ENCODE data around the gene AKAP10.
A peak's percentile ranks its signal among the peaks of the same experiment; 100 is the strongest.
"Not testable (repeated sequence)": the region's sequence is repeated elsewhere in the genome, so short reads cannot be mapped to it uniquely, and the experiment has no call there.

AKAP10 gene

DNA sequence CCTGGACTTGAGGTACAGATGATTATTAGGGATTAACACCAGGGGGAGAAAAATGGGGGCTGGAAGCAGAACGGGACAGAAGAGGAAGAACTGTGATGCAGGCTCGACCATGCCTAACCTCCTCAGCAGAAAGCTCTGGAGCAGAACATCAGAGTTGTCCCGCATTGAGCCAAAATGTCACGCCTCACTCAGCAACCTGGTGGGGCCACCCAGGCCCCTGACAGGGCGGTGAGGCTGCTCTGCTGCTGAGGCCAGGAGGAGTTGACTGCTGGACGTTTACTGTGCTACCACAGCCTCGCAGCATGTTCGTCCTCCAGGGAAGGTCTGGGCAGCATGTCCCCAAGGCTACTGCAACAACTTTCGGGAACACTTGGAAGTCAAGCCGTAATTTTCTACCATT lies 103.4 kb downstream of the AKAP10 start:
- TF ChIP-seq, protein P1, sequence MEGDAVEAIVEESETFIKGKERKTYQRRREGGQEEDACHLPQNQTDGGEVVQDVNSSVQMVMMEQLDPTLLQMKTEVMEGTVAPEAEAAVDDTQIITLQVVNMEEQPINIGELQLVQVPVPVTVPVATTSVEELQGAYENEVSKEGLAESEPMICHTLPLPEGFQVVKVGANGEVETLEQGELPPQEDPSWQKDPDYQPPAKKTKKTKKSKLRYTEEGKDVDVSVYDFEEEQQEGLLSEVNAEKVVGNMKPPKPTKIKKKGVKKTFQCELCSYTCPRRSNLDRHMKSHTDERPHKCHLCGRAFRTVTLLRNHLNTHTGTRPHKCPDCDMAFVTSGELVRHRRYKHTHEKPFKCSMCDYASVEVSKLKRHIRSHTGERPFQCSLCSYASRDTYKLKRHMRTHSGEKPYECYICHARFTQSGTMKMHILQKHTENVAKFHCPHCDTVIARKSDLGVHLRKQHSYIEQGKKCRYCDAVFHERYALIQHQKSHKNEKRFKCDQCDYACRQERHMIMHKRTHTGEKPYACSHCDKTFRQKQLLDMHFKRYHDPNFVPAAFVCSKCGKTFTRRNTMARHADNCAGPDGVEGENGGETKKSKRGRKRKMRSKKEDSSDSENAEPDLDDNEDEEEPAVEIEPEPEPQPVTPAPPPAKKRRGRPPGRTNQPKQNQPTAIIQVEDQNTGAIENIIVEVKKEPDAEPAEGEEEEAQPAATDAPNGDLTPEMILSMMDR (conservative IDR thresholded peaks at IDR 0.05): no peak
- no peak overlapping the region for H3K27ac ChIP-seq

DNA sequence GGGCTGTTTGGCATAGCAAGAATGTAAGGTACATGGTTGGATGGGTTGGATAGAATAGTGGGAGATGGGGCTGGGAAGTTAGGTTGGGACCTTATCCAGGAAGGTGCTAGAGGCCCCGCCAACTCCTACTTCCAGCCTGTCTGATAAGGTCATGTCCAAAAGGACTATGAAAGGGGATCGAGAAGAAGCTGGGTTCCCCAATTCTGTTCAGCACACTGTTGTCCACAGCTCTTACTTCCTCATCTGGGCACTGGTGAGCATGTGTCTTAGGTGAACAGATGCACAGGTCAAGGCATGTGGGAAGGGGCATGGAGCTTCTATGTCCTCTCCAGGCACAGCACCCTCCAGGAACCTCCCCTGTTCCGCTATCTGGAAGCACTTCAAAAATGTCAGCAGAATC lies 104.3 kb downstream of the AKAP10 start:
- H3K27ac ChIP-seq: no peak overlapping the region
- TF ChIP-seq, protein P1 (conservative IDR thresholded peaks at IDR 0.05): no peak

DNA sequence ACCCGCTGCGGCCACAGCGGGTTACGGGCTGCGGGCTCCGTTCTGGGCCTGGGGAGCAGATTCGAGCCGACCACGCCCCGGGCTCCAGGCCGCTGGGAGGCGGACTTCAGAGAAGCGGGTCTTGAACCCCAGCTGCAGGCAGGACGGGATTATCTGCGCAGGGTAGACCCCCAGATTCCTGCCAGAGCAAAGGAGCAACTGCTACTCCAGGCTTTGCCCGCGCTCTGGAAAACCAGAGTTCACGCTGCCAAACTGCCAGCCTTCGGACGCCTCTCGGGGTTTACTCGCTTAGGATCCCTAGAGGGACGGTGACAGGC lies 109.6 kb downstream of the AKAP10 start:
- H3K27ac ChIP-seq: peak overlapping the region; percentile 87
- TF ChIP-seq, protein P1 (conservative IDR thresholded peaks at IDR 0.05): no peak

DNA sequence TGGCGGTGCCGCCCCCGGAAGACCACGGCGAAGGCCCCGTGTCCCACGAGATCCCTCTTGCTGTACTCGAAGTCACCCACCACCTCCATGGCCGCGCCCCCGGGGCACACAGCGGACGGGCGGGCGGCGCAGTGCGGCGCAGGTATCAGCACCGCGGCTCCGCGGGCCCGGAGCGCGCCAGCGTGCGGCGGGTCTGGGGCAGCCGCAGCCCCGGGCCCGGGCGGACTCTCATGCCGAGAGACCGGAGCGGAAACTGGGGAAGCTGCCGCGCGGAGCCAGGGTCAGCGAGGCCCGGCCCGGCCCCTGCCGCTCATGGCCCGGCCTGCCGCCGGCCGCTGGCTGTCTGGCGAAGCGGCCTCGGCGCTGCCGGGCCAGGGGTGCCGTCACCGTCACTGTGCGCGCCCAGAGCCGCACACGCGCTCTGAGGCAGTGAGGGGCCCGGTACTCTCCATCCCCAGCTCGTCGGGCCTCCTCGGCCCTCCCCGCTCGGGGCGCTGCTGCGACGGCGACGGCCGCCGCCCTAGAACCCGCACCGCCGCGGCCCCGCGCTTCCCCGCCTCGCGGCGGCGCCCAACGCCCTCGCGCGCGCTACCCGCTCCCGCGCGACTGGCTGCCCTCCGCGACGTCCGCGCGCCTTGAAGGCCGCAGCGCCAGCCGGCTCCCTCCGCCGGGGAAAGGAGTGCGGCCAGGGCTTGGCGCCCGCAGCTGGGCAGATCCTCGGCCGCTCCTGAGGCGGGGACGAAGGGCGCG lies 110.1 kb downstream of the AKAP10 start, which contains the start of gene ULK2:
Gene ULK2, minus strand, starts transcription at position 608 of the 750 bp plus-strand sequence. Its CDS starts 519 bp downstream, at position 89.
- TF ChIP-seq, protein P1 (conservative IDR thresholded peaks at IDR 0.05): peak; percentile 44
- peak within 1 kb of the TSS; percentile 87 for H3K27ac ChIP-seq

DNA sequence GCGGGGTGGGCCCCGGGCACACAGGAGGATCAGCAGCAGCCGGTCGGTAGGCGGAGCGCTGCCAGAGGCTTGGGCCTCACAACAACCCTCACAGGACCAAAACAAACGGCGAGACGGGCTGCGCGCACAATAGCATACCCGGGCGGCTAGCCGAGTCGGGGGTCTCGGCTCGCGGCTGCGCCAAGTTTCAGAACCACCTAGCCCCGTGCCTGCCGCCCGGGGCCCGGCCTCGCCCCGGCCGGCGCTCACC lies 110.6 kb downstream of the AKAP10 start:
- TF ChIP-seq, protein P1 (conservative IDR thresholded peaks at IDR 0.05): peak; percentile 4; the same call in 1 of the 2 replicates
- H3K27ac ChIP-seq: peak overlapping the region; percentile 87

DNA sequence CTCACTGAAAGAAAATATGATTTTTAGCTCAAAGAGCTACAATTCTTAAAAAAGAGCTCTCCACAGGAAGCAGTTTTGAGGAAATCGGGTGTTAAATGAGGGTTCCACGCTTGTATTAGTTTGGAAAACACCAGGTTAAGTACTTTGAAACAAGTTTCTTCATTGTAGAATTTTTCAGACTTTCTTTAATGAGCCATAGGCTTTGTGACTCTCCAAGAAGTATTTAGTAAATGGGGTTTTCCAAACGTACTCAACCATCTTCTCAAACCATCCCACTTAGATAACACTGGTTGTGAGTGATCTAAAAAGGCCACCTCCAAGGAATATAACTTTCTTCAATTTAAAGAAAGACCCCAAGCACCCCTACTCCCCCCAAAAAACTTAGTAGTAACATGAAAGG lies 112.6 kb downstream of the AKAP10 start:
- H3K27ac ChIP-seq: no peak overlapping the region
- TF ChIP-seq, protein P1 (conservative IDR thresholded peaks at IDR 0.05): no peak

DNA sequence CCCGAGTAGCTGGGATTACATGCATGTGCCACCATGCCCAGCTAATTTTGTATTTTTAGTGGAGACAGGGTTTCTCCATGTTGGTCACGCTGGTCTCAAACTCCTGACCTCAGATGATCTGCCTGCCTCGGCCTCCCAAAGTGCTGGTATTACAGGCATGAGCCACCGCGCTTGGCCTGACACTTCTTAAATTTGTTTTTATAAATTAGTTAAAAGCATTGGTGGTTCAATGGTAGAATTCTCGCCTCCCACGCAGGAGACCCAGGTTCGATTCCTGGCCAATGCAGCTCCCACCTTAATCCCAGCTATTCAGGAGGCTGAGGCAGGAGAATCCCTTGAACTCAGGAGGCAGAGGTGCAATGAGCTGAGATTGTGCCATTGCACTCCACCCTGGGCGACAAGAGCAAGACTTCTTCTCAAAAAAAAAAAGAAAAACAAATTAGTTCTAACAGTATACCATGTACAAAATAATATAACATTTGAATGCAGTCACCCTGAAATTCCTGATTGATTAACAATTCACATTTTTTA lies 116.9 kb downstream of the AKAP10 start:
- H3K27ac ChIP-seq: not testable (repeated sequence)

DNA sequence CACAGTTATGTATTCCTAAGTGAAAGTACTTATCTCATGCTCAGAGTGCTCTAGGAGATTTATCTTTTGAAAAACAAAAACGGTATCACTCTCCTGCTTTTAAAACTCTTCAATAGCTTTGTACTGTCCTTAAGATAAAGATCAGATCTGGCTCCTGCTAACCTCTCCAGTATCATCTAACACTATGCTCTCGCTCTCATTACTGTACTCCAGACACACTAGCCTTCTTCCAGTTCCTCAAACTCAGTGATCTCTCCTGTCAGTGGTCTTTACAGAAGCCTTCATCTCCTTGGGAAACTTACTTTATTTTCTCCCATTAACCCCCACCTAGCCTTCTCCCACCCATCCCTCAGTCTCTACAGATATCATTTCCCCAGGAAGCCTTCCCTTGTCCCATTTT lies 120.0 kb downstream of the AKAP10 start:
- H3K27ac ChIP-seq: no peak overlapping the region

More for the DNA sequence above, 120.0 kb downstream of the AKAP10 start:
- TF ChIP-seq, protein P1 (conservative IDR thresholded peaks at IDR 0.05): no peak
